ENCODE measurements around the gene NOC4L. TPM values are rescaled to one million over a fixed set of nuclear protein-coding genes. Genes with fewer than 3 reads are reported as not detected.

The NOC4L gene
- total RNA-seq = 4.6 and 7.4 TPM in 2 replicates

DNA sequence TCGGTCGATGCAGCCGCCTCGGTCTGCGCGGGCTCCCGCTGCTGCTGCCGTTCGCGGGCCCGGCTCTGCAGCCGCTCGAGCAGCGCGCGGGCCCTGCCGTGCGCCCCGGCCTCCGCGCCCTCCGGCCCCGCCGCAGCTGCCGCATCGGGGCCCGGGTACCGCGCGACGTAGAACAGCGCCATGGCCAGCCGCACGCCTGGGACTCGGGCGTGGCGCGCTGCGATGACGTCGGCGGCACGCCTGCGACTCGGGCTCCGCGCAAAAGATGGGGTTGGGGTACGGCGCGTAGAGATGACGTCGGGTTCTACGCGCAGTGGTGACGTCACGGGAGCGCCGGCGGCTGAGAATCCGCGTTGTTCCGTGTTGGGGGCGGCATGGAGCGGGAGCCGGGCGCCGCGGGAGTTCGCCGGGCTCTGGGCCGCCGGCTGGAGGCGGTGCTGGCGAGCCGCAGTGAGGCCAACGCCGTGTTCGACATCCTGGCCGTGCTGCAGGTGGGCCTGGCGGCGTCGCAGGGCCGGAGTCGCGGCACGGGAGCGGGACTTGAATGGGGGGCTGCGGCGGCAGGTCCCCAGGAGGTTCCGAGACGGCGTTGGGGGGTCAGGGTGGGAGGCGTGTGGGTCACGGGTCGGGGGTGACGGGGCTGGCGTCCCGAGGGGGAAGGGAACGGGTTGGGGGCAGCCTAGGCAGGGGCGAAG is at the start of gene NOC4L, which contains the start of gene DDX51:
Gene NOC4L, plus strand, starts transcription at position 343 of the 695 bp plus-strand sequence. Its CDS starts 32 bp downstream, at position 375.
Gene DDX51, minus strand, starts transcription at position 205 of the 695 bp plus-strand sequence. Its CDS starts 23 bp downstream, at position 182.

Other genes with a start within 250 kb of the NOC4L start
- 9.9 and 19.7 TPM in 2 replicates for gene ULK1, start 249.8 kb upstream of the NOC4L start, total RNA-seq
- 4.4 and 7.4 TPM in 2 replicates for gene PUS1, start 215.2 kb upstream of the NOC4L start, total RNA-seq
- 6.6 and 7.6 TPM in 2 replicates for gene EP400, start 194.5 kb upstream of the NOC4L start, total RNA-seq
- 6.5 and 7.2 TPM in 2 replicates for gene DDX51, start 138 bp upstream of the NOC4L start, total RNA-seq
- 0.09 and 0.95 TPM in 2 replicates for gene GALNT9, start 185.1 kb downstream of the NOC4L start, total RNA-seq